ENCODE measurements around the gene EPB41L4A. TPM values are rescaled to one million over a fixed set of nuclear protein-coding genes. Genes with fewer than 3 reads are reported as not detected.
"Not testable (repeated sequence)": the region's sequence is repeated elsewhere in the genome, so short reads cannot be mapped to it uniquely, and the experiment has no call there.

Gene EPB41L4A
- total RNA-seq, 1 donor from 2014 or later = 21.4 TPM

DNA sequence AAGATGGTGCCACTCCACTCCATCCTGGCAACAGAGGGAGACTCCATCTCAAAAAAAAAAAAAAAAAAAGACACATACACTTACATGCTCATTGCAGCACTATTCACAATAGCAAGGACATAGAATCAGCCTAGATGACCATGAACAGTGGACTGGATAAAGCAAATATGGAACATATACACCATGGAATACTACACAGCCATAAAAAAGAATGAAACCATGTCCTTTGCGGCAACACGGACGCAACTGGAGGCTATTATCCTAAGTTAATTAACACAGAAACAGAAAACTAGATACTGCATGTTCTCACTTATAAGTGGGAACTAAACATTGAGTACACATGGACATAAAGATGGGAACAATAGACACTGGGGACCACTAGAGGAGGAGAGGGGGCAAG is 210.9 kb downstream of the EPB41L4A start:
- not testable (repeated sequence) for H3K9me3 ChIP-seq (ENCODE audit: control insufficient read depth in 3 of 3, low read length in 3 of 3); H3K4me3 ChIP-seq (ENCODE audit: low read length in 3 of 3); H3K27me3 ChIP-seq (ENCODE audit: control insufficient read depth in 3 of 3, insufficient read depth in 3 of 3, low read length in 3 of 3); H3K36me3 ChIP-seq (ENCODE audit: control insufficient read depth in 3 of 3, insufficient read depth in 3 of 3, low read length in 3 of 3); H3K4me1 ChIP-seq (ENCODE audit: control insufficient read depth in 3 of 3, insufficient read depth in 3 of 3, low read length in 3 of 3); H3K27ac ChIP-seq (ENCODE audit: low read depth, low read length); H3K9ac ChIP-seq (ENCODE audit: low read depth in 1 of 3, low read length in 3 of 3)

DNA sequence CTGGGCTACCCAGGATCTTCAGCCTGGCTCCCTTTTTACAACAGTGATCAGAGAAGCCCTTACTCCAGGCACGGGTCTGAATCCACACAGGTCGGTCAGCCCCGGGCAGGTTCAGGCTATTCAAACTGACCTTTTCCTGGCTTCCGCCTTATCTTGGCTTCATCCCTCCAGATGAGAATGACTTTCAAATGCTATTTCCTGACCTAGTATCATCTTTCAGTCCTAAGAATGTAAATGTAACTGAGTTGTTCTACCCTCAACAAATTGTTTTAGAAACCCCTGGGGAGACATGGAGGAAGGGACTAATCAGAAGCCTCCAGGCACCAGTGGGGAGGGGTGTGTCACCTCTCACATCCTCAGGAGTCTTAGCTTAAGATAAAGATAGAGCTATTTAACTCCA is 213.2 kb downstream of the EPB41L4A start:
- H3K27ac ChIP-seq (ENCODE audit: low read depth, low read length) = no peak overlapping the region
- H3K36me3 ChIP-seq (ENCODE audit: control insufficient read depth in 3 of 3, insufficient read depth in 3 of 3, low read length in 3 of 3) = peaks cover 0 to 11% (median 0%) of the 10 kb centered on the region in 3 donors
- no peak overlapping the region for H3K9ac ChIP-seq (ENCODE audit: low read depth in 1 of 3, low read length in 3 of 3)
- H3K27me3 ChIP-seq (ENCODE audit: control insufficient read depth in 3 of 3, insufficient read depth in 3 of 3, low read length in 3 of 3) = no peaks in the 10 kb centered on the region
- H3K9me3 ChIP-seq (ENCODE audit: control insufficient read depth in 3 of 3, low read length in 3 of 3) = no peaks in the 10 kb centered on the region
- H3K4me1 ChIP-seq (ENCODE audit: control insufficient read depth in 3 of 3, insufficient read depth in 3 of 3, low read length in 3 of 3) = no peaks in the 10 kb centered on the region
- no peak overlapping the region for H3K4me3 ChIP-seq (ENCODE audit: low read length in 3 of 3)

DNA sequence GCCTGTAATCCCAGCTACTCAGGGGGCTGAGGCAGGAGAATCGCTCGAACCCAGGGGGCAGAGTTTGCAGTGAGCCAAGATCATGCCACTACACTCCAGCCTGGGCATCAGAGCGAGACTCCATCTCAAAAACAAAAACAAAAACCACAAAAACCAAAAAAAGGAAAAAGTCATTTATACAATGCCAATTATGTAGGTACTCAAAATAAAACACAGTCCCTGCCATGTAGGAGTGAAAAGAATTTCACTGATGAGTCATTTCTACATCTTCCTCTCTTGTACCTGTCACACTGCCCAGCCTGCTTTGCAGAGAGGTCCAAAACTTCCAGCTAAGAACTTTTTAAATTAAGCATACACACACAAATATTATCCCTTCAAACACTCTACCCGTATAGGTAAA is 215.8 kb downstream of the EPB41L4A start:
- H3K27me3 ChIP-seq (ENCODE audit: control insufficient read depth in 3 of 3, insufficient read depth in 3 of 3, low read length in 3 of 3) = no peaks in the 10 kb centered on the region
- H3K27ac ChIP-seq (ENCODE audit: low read depth, low read length) = no peak overlapping the region
- no peaks in the 10 kb centered on the region for H3K4me1 ChIP-seq (ENCODE audit: control insufficient read depth in 3 of 3, insufficient read depth in 3 of 3, low read length in 3 of 3)
- no peaks in the 10 kb centered on the region for H3K9me3 ChIP-seq (ENCODE audit: control insufficient read depth in 3 of 3, low read length in 3 of 3)
- peaks cover 0 to 11% (median 0%) of the 10 kb centered on the region in 3 donors for H3K36me3 ChIP-seq (ENCODE audit: control insufficient read depth in 3 of 3, insufficient read depth in 3 of 3, low read length in 3 of 3)
- no peak overlapping the region for H3K4me3 ChIP-seq (ENCODE audit: low read length in 3 of 3)
- H3K9ac ChIP-seq (ENCODE audit: low read depth in 1 of 3, low read length in 3 of 3) = no peak overlapping the region

DNA sequence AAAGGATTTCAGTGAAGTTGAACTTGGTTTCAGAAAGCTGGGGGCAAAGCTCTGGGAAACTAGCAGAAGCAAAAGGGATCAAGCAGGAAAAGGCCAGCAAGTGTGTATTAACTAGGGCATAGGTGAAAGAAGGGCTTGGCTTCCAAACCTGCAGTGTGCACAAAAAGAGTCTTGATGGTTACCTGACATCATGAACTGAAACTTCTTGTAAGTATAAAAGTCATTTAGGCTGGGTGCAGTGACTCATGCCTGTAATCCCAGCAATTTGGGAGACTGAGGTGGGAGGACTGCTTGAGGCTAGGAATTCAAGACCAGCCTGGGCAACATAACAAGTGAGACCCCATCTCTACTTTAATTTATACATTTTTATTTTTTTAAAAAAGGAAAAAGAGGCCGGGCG is 216.4 kb downstream of the EPB41L4A start:
- no peak overlapping the region for H3K27ac ChIP-seq (ENCODE audit: low read depth, low read length)
- H3K4me3 ChIP-seq (ENCODE audit: low read length in 3 of 3) = no peak overlapping the region
- H3K9ac ChIP-seq (ENCODE audit: low read depth in 1 of 3, low read length in 3 of 3) = no peak overlapping the region
- no peaks in the 10 kb centered on the region for H3K4me1 ChIP-seq (ENCODE audit: control insufficient read depth in 3 of 3, insufficient read depth in 3 of 3, low read length in 3 of 3)
- H3K27me3 ChIP-seq (ENCODE audit: control insufficient read depth in 3 of 3, insufficient read depth in 3 of 3, low read length in 3 of 3) = no peaks in the 10 kb centered on the region
- H3K36me3 ChIP-seq (ENCODE audit: control insufficient read depth in 3 of 3, insufficient read depth in 3 of 3, low read length in 3 of 3) = peaks cover 0 to 11% (median 0%) of the 10 kb centered on the region in 3 donors
- no peaks in the 10 kb centered on the region for H3K9me3 ChIP-seq (ENCODE audit: control insufficient read depth in 3 of 3, low read length in 3 of 3)

DNA sequence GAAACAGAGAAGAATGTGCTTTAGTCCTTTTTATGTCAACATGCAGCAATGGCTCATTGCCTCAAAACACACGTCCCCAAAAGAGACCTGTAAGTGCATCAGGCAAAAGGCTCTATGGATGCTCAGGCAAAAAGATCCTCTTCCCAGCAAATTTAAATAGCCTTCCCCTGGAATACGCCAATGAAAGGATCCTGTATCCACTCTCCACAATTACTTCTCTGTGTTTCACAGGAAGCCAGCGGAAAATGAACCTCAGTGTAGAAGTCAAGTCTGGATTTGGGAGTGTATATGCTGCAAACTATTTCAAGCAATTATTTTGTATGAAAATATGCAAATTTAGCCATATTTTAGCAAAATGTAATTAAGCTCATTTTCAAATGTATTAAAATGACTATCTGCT is 217.9 kb downstream of the EPB41L4A start:
- Histone ChIP-seq H3K9me3 (ENCODE audit: control insufficient read depth in 3 of 3, low read length in 3 of 3) (no peaks in the 10 kb centered on the region), H3K4me3 (ENCODE audit: low read length in 3 of 3) (no peak overlapping the region), H3K4me1 (ENCODE audit: control insufficient read depth in 3 of 3, insufficient read depth in 3 of 3, low read length in 3 of 3) (no peaks in the 10 kb centered on the region), H3K27me3 (ENCODE audit: control insufficient read depth in 3 of 3, insufficient read depth in 3 of 3, low read length in 3 of 3) (no peaks in the 10 kb centered on the region), H3K9ac (ENCODE audit: low read depth in 1 of 3, low read length in 3 of 3) (no peak overlapping the region), H3K36me3 (ENCODE audit: control insufficient read depth in 3 of 3, insufficient read depth in 3 of 3, low read length in 3 of 3) (peaks cover 0 to 11% (median 0%) of the 10 kb centered on the region in 3 donors), H3K27ac (ENCODE audit: low read depth, low read length) (no peak overlapping the region)

DNA sequence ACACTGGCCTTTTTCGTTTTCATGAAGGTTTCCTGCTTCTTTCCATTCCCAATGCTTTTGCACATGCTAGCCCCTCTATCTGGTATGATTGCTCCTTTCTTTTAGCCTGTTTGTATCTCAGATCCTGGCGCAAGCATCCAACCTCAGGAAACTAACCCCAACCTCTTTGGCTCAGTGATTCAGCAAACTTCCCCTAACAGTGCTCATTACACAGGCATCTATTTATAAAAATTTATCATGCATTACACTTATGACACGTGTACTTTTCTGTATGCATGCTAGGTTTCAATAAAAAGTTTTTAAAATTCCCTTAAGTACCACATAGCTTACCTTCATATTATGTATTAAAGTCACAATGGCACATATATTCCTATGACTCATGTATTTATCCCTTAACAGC is 218.9 kb downstream of the EPB41L4A start:
- Histone ChIP-seq H3K27ac (ENCODE audit: low read depth, low read length) (no peak overlapping the region), H3K27me3 (ENCODE audit: control insufficient read depth in 3 of 3, insufficient read depth in 3 of 3, low read length in 3 of 3) (no peaks in the 10 kb centered on the region), H3K4me1 (ENCODE audit: control insufficient read depth in 3 of 3, insufficient read depth in 3 of 3, low read length in 3 of 3) (no peaks in the 10 kb centered on the region), H3K4me3 (ENCODE audit: low read length in 3 of 3) (no peak overlapping the region), H3K36me3 (ENCODE audit: control insufficient read depth in 3 of 3, insufficient read depth in 3 of 3, low read length in 3 of 3) (peaks cover 0 to 11% (median 0%) of the 10 kb centered on the region in 3 donors), H3K9me3 (ENCODE audit: control insufficient read depth in 3 of 3, low read length in 3 of 3) (no peaks in the 10 kb centered on the region), H3K9ac (ENCODE audit: low read depth in 1 of 3, low read length in 3 of 3) (no peak overlapping the region)

DNA sequence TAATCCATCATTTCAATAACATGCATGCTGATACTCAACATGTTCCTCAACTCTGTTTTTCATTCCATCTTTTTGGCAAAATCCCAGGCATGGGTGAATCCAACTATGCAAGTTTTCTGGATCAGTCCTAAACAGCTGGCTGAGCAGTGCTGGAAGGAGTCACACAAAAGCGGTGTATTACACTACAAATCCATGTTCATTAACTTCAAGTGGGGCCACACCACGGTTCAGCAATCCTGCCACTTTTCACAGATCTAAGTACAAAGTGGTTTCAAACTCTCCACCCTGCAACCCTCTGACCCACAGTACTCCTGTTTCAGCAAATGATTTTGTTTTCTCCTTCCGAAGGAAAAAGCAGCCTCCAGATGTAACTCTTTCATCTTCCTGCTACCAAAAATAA is 222.5 kb downstream of the EPB41L4A start:
- Histone ChIP-seq H3K4me3 (ENCODE audit: low read length in 3 of 3) (no peak overlapping the region), H3K9me3 (ENCODE audit: control insufficient read depth in 3 of 3, low read length in 3 of 3) (no peaks in the 10 kb centered on the region), H3K36me3 (ENCODE audit: control insufficient read depth in 3 of 3, insufficient read depth in 3 of 3, low read length in 3 of 3) (peaks cover 0 to 6% (median 0%) of the 10 kb centered on the region in 3 donors), H3K9ac (ENCODE audit: low read depth in 1 of 3, low read length in 3 of 3) (no peak overlapping the region), H3K27me3 (ENCODE audit: control insufficient read depth in 3 of 3, insufficient read depth in 3 of 3, low read length in 3 of 3) (no peaks in the 10 kb centered on the region), H3K27ac (ENCODE audit: low read depth, low read length) (no peak overlapping the region), H3K4me1 (ENCODE audit: control insufficient read depth in 3 of 3, insufficient read depth in 3 of 3, low read length in 3 of 3) (no peaks in the 10 kb centered on the region)

DNA sequence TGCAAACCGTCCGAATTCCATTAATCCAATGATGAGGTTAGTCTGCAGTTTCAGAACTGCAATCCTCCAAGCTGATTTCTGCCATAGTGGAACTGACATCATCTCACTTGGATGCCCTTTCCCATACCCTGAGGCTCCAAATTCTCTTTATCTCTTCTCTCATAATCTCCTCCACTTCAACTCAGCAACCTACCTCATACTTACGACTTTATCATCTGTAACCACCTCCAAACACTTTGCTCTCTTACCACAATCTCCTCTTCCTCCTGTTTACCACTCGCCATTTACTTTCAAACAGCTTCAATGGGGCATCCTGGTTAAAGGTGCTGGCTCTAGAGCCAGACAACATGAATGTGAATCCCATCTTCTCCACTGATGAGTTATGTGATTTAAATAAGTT is 223.2 kb downstream of the EPB41L4A start:
- Histone ChIP-seq H3K36me3 (ENCODE audit: control insufficient read depth in 3 of 3, insufficient read depth in 3 of 3, low read length in 3 of 3) (peaks cover 0 to 4% (median 0%) of the 10 kb centered on the region in 3 donors), H3K27ac (ENCODE audit: low read depth, low read length) (no peak overlapping the region), H3K4me1 (ENCODE audit: control insufficient read depth in 3 of 3, insufficient read depth in 3 of 3, low read length in 3 of 3) (no peaks in the 10 kb centered on the region), H3K9me3 (ENCODE audit: control insufficient read depth in 3 of 3, low read length in 3 of 3) (no peaks in the 10 kb centered on the region), H3K9ac (ENCODE audit: low read depth in 1 of 3, low read length in 3 of 3) (no peak overlapping the region), H3K4me3 (ENCODE audit: low read length in 3 of 3) (no peak overlapping the region), H3K27me3 (ENCODE audit: control insufficient read depth in 3 of 3, insufficient read depth in 3 of 3, low read length in 3 of 3) (no peaks in the 10 kb centered on the region)

DNA sequence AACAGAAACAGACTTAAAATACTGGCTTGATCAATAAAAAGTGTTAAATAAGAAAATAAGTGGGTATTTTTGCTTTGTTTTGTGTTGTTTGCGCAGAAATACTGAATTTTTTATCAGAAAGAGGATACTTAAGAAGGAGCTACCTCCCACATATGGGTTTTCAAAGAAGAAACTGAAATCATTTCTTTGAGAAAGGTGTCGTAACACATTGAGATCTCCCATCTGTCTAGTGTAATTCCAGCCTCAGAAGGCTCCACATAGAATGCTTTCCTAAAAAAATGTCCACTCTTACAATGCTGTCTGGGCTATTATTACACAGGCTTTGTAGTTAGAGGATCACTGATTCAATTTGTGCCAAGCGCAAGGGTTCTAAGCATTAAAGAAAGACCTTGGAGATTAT is 226.2 kb downstream of the EPB41L4A start:
- no peaks in the 10 kb centered on the region for H3K9me3 ChIP-seq (ENCODE audit: control insufficient read depth in 3 of 3, low read length in 3 of 3)
- H3K4me1 ChIP-seq (ENCODE audit: control insufficient read depth in 3 of 3, insufficient read depth in 3 of 3, low read length in 3 of 3) = no peaks in the 10 kb centered on the region
- peaks cover 0 to 2% (median 0%) of the 10 kb centered on the region in 3 donors for H3K36me3 ChIP-seq (ENCODE audit: control insufficient read depth in 3 of 3, insufficient read depth in 3 of 3, low read length in 3 of 3)
- no peak overlapping the region for H3K4me3 ChIP-seq (ENCODE audit: low read length in 3 of 3)
- H3K9ac ChIP-seq (ENCODE audit: low read depth in 1 of 3, low read length in 3 of 3) = no peak overlapping the region
- no peaks in the 10 kb centered on the region for H3K27me3 ChIP-seq (ENCODE audit: control insufficient read depth in 3 of 3, insufficient read depth in 3 of 3, low read length in 3 of 3)
- H3K27ac ChIP-seq (ENCODE audit: low read depth, low read length) = no peak overlapping the region

DNA sequence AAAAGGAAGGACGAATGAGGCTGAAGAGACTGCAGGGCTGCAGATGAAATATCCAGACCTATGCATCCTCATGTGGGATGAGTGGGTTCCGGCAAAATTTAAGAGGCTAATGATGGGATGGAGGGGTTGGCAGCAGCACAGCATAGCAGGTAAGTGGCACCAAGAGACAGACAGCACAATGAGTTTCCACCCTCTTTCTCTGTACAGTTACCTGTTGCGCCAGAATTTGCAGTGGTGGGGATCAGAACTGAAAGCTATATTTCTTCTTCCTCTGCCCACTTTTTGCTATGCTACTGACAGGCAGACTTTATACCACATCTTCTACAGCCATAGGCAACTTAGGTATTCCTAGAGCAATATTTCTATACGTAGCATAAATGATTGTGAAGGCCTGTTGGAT is 227.0 kb downstream of the EPB41L4A start:
- Histone ChIP-seq H3K4me3 (ENCODE audit: low read length in 3 of 3) (no peak overlapping the region), H3K4me1 (ENCODE audit: control insufficient read depth in 3 of 3, insufficient read depth in 3 of 3, low read length in 3 of 3) (no peaks in the 10 kb centered on the region), H3K27me3 (ENCODE audit: control insufficient read depth in 3 of 3, insufficient read depth in 3 of 3, low read length in 3 of 3) (no peaks in the 10 kb centered on the region), H3K36me3 (ENCODE audit: control insufficient read depth in 3 of 3, insufficient read depth in 3 of 3, low read length in 3 of 3) (peaks cover 0 to 2% (median 0%) of the 10 kb centered on the region in 3 donors), H3K27ac (ENCODE audit: low read depth, low read length) (no peak overlapping the region), H3K9me3 (ENCODE audit: control insufficient read depth in 3 of 3, low read length in 3 of 3) (no peaks in the 10 kb centered on the region), H3K9ac (ENCODE audit: low read depth in 1 of 3, low read length in 3 of 3) (no peak overlapping the region)

DNA sequence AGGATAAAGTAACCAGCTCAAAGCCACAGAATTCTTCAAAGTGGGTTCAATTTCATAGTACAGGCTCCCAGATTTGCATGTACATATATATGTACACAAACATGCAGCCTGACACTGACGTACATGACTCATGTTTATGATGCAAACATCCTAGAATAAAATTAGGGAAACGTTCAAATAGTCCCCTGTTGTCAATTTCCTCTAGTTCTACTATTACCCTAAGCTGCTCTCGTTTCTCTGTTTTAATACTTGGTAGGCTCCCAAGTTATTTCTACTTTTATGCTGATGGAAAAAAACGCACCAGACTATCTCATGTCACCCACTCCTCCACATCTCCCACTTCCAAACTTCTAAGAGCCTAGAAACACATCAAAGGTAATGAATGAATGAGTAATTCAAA is 229.7 kb downstream of the EPB41L4A start:
- no peak overlapping the region for H3K9ac ChIP-seq (ENCODE audit: low read depth in 1 of 3, low read length in 3 of 3)
- no peaks in the 10 kb centered on the region for H3K9me3 ChIP-seq (ENCODE audit: control insufficient read depth in 3 of 3, low read length in 3 of 3)
- peaks cover 0 to 2% (median 0%) of the 10 kb centered on the region in 3 donors for H3K36me3 ChIP-seq (ENCODE audit: control insufficient read depth in 3 of 3, insufficient read depth in 3 of 3, low read length in 3 of 3)
- no peaks in the 10 kb centered on the region for H3K27me3 ChIP-seq (ENCODE audit: control insufficient read depth in 3 of 3, insufficient read depth in 3 of 3, low read length in 3 of 3)
- H3K4me3 ChIP-seq (ENCODE audit: low read length in 3 of 3) = no peak overlapping the region
- no peaks in the 10 kb centered on the region for H3K4me1 ChIP-seq (ENCODE audit: control insufficient read depth in 3 of 3, insufficient read depth in 3 of 3, low read length in 3 of 3)
- no peak overlapping the region for H3K27ac ChIP-seq (ENCODE audit: low read depth, low read length)
